CD14-positive monocyte (primary cell): Measurements from ENCODE around the gene BRIP1. TPM values are rescaled to one million over a fixed set of nuclear protein-coding genes. Genes with fewer than 3 reads are reported as not detected.
A peak's percentile ranks its signal among the peaks of the same experiment; 100 is the strongest.

Source experiments
- DNase-seq, 3 donors: peaks; one replicate each; pipeline ENCODE4 v3.0.0-alpha.2; 2011 to 2022
- H2AFZ ChIP-seq: 2 replicates; pipeline ENCODE4 v1.6.0; 2012; ENCODE audit warnings: mild to moderate bottlenecking, low read depth, low read length, inconsistent platforms; ENCODE audit not compliant: insufficient read depth, poor library complexity, severe bottlenecking
- H3K27ac ChIP-seq, 2 donors: 1 replicate in 1 of 2; 2 replicates in 1 of 2; pipeline ENCODE4 v1.5.1; 2012 to 2013; ENCODE audit warnings: low read length in 2 of 2, control low read depth in 1 of 2, inconsistent platforms in 1 of 2, low read depth in 1 of 2, mild to moderate bottlenecking in 1 of 2
- H3K27me3 ChIP-seq, 2 donors: one replicate each; pipeline versions ENCODE4 v1.6.0 to v1.6.1; 2011 to 2013; ENCODE audit warnings: low read length in 2 of 2; ENCODE audit not compliant: control insufficient read depth in 2 of 2, insufficient read depth in 2 of 2
- H3K36me3 ChIP-seq, 2 donors: replicated peaks in 1 of 2; 1 replicate in 1 of 2; 2 replicates in 1 of 2; pipeline versions ENCODE4 v1.5.1 to v1.6.1; 2012 to 2013; ENCODE audit warnings: low read length in 2 of 2, control low read depth in 1 of 2, inconsistent platforms in 1 of 2, mild to moderate bottlenecking in 1 of 2; ENCODE audit not compliant: insufficient read depth in 2 of 2, control insufficient read depth in 1 of 2
- H3K4me1 ChIP-seq, 2 donors: 1 replicate in 1 of 2; 2 replicates in 1 of 2; pipeline versions ENCODE4 v1.5.1 to v1.6.1; 2012 to 2013; ENCODE audit warnings: low read length in 2 of 2, control low read depth in 1 of 2, inconsistent platforms in 1 of 2, mild to moderate bottlenecking in 1 of 2, moderate library complexity in 1 of 2; ENCODE audit not compliant: insufficient read depth in 2 of 2, control insufficient read depth in 1 of 2
- H3K4me2 ChIP-seq: replicated peaks from 2 replicates; pipeline ENCODE3; 2012; ENCODE audit warnings: low read length, moderate library complexity, mild to moderate bottlenecking; ENCODE audit not compliant: poor library complexity, severe bottlenecking; ENCODE audit errors: extremely low read depth
- H3K4me3 ChIP-seq, 3 experiments: fragments of 200-600 bp in 1 of 3; sonication (generic) in 1 of 3; replicated peaks in 1 of 3; 1 replicate in 2 of 3; 2 replicates in 1 of 3; pipeline ENCODE4 v1.5.1; 2011 to 2013; ENCODE audit warnings: low read length in 3 of 3, mild to moderate bottlenecking in 3 of 3, control low read depth in 2 of 3, low read depth in 2 of 3, inconsistent platforms in 1 of 3, moderate library complexity in 1 of 3
- H3K79me2 ChIP-seq: 2 replicates; pipeline ENCODE4 v1.6.0; 2012; ENCODE audit warnings: mild to moderate bottlenecking, control low read depth, inconsistent platforms, low read length, moderate library complexity; ENCODE audit not compliant: insufficient read depth
- H3K9ac ChIP-seq: 2 replicates; pipeline ENCODE4 v1.6.0; 2017; ENCODE audit warnings: low read length, mild to moderate bottlenecking; ENCODE audit not compliant: insufficient read depth, poor library complexity, severe bottlenecking
- H3K9me3 ChIP-seq, 2 donors: replicated peaks in 1 of 2; 1 replicate in 1 of 2; 2 replicates in 1 of 2; pipeline versions ENCODE4 v1.5.1 to v1.6.1; 2012 to 2013; ENCODE audit warnings: low read length in 2 of 2, control low read depth in 1 of 2; ENCODE audit not compliant: control insufficient read depth in 1 of 2, insufficient read depth in 1 of 2
- H4K20me1 ChIP-seq: 2 replicates; pipeline ENCODE4 v1.6.0; 2012; ENCODE audit warnings: mild to moderate bottlenecking, low read length, control low read depth, moderate library complexity; ENCODE audit not compliant: insufficient read depth
- H3K27ac Mint-ChIP-seq, 7 donors: one replicate each; pipeline ENCODE4 v1.8.0; 2020; ENCODE audit warnings: mild to moderate bottlenecking in 7 of 7, mixed read lengths in 7 of 7, moderate library complexity in 6 of 7, inconsistent platforms in 2 of 7
- H3K27me3 Mint-ChIP-seq, 3 donors: one replicate each; pipeline ENCODE4 v1.8.0; 2021 to 2022; ENCODE audit warnings: low read depth in 3 of 3, mild to moderate bottlenecking in 3 of 3, mixed read lengths in 3 of 3, moderate library complexity in 3 of 3, inconsistent platforms in 1 of 3
- H3K36me3 Mint-ChIP-seq, 2 donors: one replicate each; pipeline ENCODE4 v1.8.0; 2020; ENCODE audit warnings: mixed read lengths in 2 of 2, inconsistent platforms in 1 of 2, mild to moderate bottlenecking in 1 of 2
- H3K4me1 Mint-ChIP-seq: one replicate; pipeline ENCODE4 v1.8.0; 2020; ENCODE audit warnings: mild to moderate bottlenecking, mixed read lengths
- H3K4me3 Mint-ChIP-seq, 2 donors: one replicate each; pipeline ENCODE4 v1.8.0; 2020; ENCODE audit warnings: mild to moderate bottlenecking in 2 of 2, mixed read lengths in 2 of 2, moderate library complexity in 1 of 2
- H3K9me3 Mint-ChIP-seq, 7 donors: one replicate each; pipeline ENCODE4 v1.8.0; 2020 to 2022; ENCODE audit warnings: mixed read lengths in 7 of 7, mild to moderate bottlenecking in 6 of 7, moderate library complexity in 6 of 7, inconsistent platforms in 2 of 7
- WGBS: methylation state at CpG from one replicate; pipeline ENCODE4 v1.1.5; 2013; ENCODE audit warnings: missing lambda C conversion rate; ENCODE audit not compliant: insufficient coverage; 5-methylcytosine and 5-hydroxymethylcytosine counted together
- intact Hi-C, 2 donors: fragments of 100-400 bp; cut with micrococcal nuclease; formaldehyde crosslinking; loops; one replicate each; pipeline versions ENCODE4 v1.15.0 to v1.15.1; 2023
- polyA plus RNA-seq, 3 donors: library from polyadenylated mRNA; depleted of rRNA in 1 of 3; unstranded in 2 of 3; stranded (reverse) in 1 of 3; fragments of 300-500 nt in 2 of 3; fragments of >200 nt in 1 of 3; fragmentation: Illumina TruSeq in 2 of 3; gene quantifications; 1 replicate in 2 of 3; 2 replicates in 1 of 3; pipeline ENCODE4 v1.2.3, GENCODE V29; 2012 to 2021
- TF ChIP-seq, protein P1 (sequence below): fragments of 200-600 bp; IDR thresholded peaks from one replicate; pipeline ENCODE4 v1.8.0; 2022; ENCODE audit warnings: antibody characterized with exemption, mild to moderate bottlenecking

Gene BRIP1
- polyA plus RNA-seq, 3 donors, result 0.11 to 0.12 TPM; not detected in 1

DNA sequence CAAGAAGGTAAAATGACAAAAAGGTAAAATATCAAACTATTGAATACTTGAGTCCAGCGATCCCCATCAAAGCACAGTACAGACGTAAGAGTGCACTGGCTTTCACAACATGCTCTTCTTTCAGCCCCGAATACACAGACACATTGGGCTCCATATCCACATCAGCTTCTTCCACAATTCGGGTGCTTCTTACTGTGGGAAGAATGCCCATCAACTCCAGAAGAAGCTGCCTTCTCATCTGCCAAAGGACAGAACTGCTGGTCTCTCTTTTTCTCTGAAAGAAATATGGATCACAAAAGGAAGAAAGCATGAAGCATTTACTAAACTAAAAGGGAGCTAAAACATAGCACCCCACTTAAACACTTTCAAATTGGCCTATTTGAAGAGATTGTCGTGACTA is 44.0 kb upstream of the BRIP1 start:
- intact Hi-C loops, result no loop called here
- Histone ChIP-seq H3K4me1 (no peaks in the 10 kb centered on the region), H4K20me1 (no peaks in the 10 kb centered on the region), H3K27ac (no peak overlapping the region), H3K27me3 (no peaks in the 10 kb centered on the region), H3K4me3 (no peak overlapping the region), H3K36me3 (peaks cover 73 to 90% of the 10 kb centered on the region in 2 donors), H3K79me2 (no peaks in the 10 kb centered on the region), H2AFZ (no peak overlapping the region), H3K9me3 (no peaks in the 10 kb centered on the region), H3K4me2 (no peak overlapping the region), H3K9ac (no peak overlapping the region)
- H3K27ac Mint-ChIP-seq, result peak overlapping the region in 1 of 7 donors; percentile 71
- TF ChIP-seq, protein P1, sequence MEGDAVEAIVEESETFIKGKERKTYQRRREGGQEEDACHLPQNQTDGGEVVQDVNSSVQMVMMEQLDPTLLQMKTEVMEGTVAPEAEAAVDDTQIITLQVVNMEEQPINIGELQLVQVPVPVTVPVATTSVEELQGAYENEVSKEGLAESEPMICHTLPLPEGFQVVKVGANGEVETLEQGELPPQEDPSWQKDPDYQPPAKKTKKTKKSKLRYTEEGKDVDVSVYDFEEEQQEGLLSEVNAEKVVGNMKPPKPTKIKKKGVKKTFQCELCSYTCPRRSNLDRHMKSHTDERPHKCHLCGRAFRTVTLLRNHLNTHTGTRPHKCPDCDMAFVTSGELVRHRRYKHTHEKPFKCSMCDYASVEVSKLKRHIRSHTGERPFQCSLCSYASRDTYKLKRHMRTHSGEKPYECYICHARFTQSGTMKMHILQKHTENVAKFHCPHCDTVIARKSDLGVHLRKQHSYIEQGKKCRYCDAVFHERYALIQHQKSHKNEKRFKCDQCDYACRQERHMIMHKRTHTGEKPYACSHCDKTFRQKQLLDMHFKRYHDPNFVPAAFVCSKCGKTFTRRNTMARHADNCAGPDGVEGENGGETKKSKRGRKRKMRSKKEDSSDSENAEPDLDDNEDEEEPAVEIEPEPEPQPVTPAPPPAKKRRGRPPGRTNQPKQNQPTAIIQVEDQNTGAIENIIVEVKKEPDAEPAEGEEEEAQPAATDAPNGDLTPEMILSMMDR, result no peak
- 100% methylated on average over 2 of the region's 5 CpGs for WGBS
- peaks cover 60 to 82% of the 10 kb centered on the region in 2 donors for H3K36me3 Mint-ChIP-seq
- no peak for DNase-seq
- H3K27me3 Mint-ChIP-seq, result no peaks in the 10 kb centered on the region
- no peaks in the 10 kb centered on the region for H3K4me1 Mint-ChIP-seq
- no peak overlapping the region for H3K4me3 Mint-ChIP-seq
- H3K9me3 Mint-ChIP-seq, result no peaks in the 10 kb centered on the region

DNA sequence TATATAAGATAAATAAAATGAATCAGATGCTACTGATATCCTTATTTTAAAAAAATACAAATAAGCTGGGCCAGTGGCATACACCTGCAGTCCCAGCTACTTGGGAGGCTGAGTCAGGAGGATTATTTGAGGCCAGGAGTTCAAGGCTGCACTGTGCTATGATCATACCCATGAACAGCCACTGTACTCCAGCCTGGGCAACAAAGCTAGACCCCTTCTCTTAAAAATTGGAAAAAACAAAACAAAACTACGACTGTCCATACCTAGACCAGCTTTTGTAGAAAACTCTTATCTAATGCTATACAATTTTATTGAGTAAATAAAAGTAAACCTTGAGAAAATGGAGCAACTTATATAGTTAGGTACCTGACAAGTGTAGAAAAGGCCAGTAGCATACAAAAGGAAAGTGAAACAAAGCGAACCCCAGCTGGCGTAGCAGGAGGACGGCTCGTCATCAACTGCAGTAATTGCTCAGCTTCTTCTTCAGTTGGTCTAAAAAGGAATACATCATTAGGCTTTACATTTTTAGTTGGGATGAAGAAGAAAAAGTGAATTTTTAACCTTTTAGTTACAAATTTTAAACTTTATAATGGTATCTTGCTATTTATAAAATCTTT is 40.9 kb upstream of the BRIP1 start:
- Histone ChIP-seq H2AFZ (no peak overlapping the region), H3K4me1 (no peaks in the 10 kb centered on the region), H3K27ac (no peak overlapping the region), H3K27me3 (no peaks in the 10 kb centered on the region), H3K79me2 (no peaks in the 10 kb centered on the region), H3K36me3 (peaks cover 65 to 86% of the 10 kb centered on the region in 2 donors), H3K4me2 (no peak overlapping the region), H3K9me3 (no peaks in the 10 kb centered on the region), H3K9ac (no peak overlapping the region), H3K4me3 (no peak overlapping the region), H4K20me1 (no peaks in the 10 kb centered on the region)
- intact Hi-C loops, result no loop called here
- TF ChIP-seq, protein P1, result no peak
- 100% methylated on average over 4 of the region's 5 CpGs for WGBS
- H3K9me3 Mint-ChIP-seq, result no peaks in the 10 kb centered on the region
- no peak overlapping the region for H3K4me3 Mint-ChIP-seq
- no peak overlapping the region for H3K27ac Mint-ChIP-seq
- DNase-seq, result no peak
- peaks cover 56 to 82% of the 10 kb centered on the region in 2 donors for H3K36me3 Mint-ChIP-seq
- H3K27me3 Mint-ChIP-seq, result peaks cover 0 to 1% (median 0%) of the 10 kb centered on the region in 3 donors
- H3K4me1 Mint-ChIP-seq, result no peaks in the 10 kb centered on the region
